Activated T-helper 1 cell treated with Interleukin-2 at 50 U/mL for 16 hours (primary cell): ENCODE results near the gene NBPF1.
"Not testable (repeated sequence)": the region's sequence is repeated elsewhere in the genome, so short reads cannot be mapped to it uniquely, and the experiment has no call there.

Experiments used
- DNase-seq: peaks from one replicate; pipeline ENCODE4 v3.0.0-alpha.2; 2020; ENCODE audit warnings: low read depth

The NBPF1 gene

GRCh38 chr1:16545682-16546095 is 67.7 kb downstream of the NBPF1 start:
- DNase-seq, result not testable (repeated sequence)

DNA sequence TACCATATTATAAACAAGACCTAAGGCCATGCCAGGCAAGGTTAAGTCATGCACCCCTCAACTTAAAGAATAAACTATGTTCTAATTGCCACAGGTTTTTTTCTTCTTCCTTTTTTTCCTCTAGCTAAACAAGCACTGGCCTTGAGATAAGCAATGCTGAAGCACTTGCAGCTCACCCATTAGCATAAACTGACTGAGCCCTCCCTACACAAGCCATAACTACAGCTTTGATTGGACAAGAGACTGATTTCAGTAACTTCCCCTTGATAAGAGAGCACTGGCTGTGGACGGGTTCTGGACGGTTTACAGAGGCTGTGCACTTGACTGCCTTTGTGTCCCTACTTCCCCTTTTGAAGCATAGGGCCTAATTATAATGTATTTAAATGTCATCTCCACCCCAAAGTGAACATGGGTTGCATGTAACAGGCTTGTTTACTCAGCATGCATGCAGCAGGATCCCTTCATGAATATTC is 72.9 kb downstream of the NBPF1 start:
- DNase-seq, result not testable (repeated sequence)

DNA sequence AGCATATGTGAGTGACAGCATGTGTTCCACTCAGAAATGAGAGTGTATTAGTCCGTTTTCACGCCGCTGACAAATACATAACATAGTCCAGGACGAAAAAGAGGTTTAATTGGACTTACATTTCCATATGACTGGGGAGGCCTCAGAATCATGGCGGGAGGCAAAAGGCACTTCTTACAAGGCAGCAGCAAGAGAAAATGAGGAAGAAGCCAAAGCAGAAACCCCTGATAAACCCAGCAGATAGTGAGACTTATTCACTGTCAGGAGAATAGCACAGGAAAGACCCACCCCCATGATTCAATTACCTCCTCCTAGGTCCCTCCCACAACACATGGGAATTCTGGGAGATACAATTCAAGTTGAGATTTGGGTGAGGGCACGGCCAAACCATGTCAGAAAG is 75.8 kb downstream of the NBPF1 start:
- not testable (repeated sequence) for DNase-seq

DNA sequence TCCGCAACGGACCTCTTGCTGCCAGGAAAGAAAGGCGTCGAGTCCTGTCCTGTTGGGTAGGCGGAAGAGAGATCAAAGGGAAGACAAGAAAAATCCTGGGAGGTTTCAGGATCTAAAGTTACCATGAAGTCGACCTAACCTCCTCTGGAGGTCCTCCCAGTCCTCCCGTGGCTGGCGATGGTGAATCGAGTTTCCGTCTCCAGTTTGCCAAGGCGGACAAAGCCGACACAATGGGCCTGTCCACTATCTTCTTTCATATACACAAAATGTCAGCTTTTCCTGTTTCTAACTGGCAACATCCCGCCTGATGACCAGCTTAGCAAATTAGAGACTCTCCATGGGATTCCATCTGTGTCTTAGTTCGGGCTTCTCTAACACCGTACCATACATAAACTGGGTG is 76.6 kb downstream of the NBPF1 start:
- not testable (repeated sequence) for DNase-seq

DNA sequence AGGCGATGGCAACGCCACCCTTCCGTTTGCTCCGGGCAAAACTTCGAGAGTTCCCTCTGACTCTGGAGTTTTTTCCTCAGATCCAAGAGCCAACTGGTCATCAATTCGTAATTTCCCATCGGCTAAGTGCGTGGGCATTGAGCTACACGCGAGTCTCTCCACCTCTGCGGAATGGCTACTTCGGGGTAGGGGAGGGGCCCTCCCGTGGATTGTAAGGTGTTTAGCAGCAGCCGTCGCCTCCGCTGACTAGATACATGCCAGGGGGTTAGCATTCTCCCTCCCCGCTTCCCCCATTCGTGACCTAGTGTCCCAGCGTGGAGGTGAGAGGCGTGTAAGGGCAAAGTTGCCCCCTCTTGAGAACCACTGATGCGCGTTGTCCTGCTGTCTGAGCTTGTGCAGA is 77.5 kb downstream of the NBPF1 start:
- not testable (repeated sequence) for DNase-seq

DNA sequence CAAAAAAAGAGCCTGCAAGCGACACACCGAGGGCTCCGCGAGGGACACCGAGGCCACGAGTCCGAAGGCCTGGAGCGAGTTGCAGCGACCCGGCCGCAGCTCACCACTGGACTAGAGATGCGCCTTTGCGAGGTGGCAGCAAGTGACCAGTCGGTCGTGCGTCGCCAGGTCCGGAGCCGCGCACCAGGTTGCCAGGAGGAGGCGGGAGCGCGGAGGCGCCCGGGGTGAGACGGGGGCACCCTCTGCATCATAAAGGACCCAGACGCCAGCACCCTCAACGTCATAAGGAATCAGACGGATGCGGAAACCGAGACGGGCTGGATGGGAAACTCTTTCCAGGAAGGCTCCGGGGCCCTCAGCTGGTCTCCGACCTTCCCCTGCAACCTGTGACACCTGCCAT is 77.9 kb downstream of the NBPF1 start:
- DNase-seq, result not testable (repeated sequence)

DNA sequence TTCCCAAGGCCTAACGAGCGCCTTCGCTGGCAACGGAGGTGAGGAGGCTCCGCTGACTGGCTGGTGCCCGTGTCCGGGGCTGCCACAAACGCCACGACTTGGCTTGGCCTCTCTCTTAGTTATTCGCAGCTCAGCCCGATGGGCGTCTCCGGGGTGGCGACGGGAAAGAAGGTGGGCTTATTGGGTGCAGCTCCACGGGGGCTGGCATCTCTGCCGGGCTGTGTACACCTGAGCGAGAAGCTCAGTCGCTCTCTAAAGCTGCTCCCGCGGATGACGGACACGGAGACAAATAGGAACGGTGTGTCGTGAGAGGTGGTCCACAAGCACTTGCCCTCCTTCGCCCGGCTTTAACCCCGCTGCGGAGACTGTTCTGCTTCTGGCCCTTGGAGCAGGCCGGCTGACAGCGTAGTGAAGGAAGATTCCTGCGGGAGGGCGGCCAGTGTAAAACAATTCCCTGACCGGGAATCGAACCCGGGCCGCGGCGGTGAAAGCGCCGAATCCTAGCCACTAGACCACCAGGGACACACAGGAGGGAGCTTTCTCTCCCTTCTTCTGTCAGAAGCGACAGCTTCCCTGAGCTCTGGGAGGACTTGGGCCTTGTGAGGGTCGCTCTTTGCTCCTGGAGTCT is 78.4 kb downstream of the NBPF1 start:
- DNase-seq, result not testable (repeated sequence)

DNA sequence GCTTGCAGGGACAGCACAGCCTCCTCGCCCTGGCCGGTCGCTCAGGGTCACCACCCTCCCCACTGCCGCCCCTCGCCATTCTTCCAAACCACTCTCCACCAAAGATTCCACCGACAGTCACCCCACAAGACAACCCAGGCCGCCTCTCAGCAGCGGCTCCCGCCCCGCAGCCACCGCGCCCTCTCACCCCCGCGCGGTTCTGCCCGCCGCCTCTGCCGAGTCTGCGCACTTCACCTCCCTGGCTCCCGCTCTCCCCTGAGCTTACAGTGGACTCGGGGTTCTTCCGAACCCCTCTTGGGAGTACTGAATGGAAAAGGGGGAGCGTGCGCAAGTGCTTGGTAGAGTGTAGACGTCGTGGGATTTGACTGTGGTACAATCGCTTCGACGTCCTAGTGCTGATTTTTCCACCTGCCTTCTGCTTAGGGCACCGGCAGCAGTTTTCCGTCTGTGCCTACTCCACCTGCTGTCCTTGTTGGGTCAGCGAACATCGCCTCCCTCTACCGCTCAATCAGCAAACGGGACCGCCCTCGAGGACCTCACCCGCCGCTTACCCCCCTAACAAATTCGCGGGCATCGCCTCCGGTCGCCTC is 79.0 kb downstream of the NBPF1 start:
- DNase-seq, result not testable (repeated sequence)

- not testable (repeated sequence) for DNase-seq
These were observed 81.0 kb downstream of the NBPF1 start for GRCh38 chr1:16532235-16532991.

DNA sequence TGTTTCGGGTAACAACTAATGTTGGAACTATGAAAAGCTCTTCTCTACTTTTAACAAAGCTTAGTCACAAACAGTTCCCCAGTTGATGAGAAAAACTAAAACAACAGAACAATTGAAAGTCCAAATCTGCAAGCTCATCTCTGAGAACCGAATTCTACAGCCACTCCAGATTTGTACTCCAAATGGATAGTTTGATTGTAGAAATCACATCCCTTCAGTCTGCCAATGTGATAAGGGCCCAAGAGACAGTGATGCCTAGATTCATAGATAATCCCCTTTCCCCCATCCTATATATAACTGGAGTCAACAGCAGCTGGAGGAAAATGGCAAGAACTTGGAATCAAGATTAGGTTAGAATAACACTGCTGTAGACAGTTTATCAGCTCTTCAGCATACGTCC is 85.0 kb downstream of the NBPF1 start:
- not testable (repeated sequence) for DNase-seq

DNA sequence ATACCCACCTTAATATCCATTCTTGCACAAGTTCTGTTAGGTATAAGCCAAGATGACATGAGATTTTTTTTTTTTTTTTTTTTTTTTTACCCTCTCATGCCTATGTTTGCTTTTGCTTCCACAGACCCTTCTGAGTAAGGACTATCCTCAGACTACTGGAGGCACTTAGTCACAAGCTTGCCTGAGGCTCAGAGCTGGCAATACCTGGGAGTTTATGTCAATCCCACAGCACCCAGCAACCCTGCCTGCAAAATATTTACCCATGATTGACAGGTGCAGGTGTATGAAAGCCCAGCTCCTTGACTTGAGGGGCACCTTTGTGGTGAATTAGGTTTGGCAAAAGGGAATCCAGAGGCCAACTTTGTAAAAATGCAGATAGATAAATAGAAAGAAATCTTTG is 87.6 kb downstream of the NBPF1 start:
- not testable (repeated sequence) for DNase-seq

DNA sequence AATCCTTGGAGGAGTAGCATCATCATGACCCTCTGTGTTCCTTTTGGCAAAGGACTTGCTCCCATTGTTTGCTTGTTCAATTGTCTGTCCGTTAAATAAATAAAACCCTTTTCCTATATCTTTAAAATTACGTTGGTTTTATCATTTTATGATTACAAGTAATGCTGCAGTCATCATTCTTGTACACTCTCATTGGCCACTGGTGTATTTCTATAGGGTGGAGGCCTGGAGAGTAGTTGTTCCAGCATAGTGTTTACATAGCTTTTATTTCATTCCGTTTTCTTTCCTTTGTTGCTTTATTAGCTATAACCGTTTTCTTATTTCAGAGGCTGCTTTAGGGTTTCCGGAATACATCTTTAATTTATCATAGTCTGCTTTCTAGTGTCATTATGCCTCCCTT is 91.7 kb downstream of the NBPF1 start:
- DNase-seq, result not testable (repeated sequence)

- no peak for DNase-seq
These were observed 92.1 kb downstream of the NBPF1 start for GRCh38 chr1:16521288-16521583.

- not testable (repeated sequence) for DNase-seq
These were observed 92.7 kb downstream of the NBPF1 start for GRCh38 chr1:16520435-16521287.

- not testable (repeated sequence) for DNase-seq
These were observed 94.0 kb downstream of the NBPF1 start for GRCh38 chr1:16519255-16519951.

DNA sequence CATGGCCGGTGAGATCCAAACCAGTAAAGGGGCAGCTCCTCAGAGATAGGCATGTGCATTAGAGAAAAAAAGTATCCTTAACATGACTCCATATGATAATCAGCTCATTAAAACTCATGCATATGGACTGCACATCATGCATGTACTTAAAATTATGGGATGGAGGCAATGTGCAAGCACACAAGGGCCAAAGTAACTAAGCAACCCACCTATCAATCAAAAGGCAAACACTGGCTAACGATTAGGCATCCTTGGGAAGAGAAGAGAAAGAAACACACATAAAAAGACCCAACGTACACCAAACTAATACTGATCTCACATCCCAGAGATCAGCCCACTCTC is 94.5 kb downstream of the NBPF1 start:
- not testable (repeated sequence) for DNase-seq

GRCh38 chr1:16516694-16517410 is 96.5 kb downstream of the NBPF1 start:
- not testable (repeated sequence) for DNase-seq

DNA sequence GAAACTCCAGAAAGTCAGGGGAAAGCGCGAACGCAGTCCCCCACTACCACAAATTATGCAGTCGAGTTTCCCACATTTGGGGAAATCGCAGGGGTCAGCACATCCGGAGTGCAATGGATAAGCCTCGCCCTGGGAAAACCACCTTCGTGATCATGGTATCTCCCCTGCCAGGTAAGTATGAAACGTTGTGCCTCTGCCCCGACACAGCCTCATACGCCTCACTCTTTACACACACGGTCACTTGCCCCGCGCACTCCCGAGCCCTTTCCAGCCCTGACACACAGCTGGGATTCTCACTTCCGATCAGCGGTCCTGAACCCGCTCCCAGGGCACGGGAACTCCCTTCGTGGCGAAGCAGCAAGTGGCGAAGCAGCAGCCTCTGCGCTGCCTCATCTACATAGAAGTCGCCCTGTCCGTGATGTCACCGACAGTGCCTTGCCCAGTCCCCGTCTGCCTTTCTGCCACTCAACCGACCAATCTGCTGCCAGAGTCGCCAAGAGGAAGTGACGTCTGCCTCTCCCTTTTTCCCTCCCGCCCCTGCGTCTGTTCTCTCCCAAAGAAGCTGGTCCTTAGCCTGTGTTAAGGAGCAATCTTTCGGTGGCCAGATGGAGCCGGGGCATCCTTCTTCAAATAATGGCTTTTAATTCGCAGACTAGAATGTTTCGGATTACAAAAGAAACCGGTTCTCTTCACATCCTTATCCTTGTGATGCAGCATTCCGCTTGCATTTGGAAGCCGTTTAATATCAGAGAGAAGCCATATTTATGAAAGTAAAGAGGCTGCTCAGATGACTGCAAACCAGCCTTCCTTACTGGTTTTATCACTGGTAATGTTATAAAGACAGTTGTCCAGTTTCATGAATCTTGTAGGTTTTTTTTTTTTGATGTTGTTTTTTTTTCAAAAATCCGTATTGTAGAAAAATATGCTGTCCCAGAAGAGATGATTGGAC is 99.0 kb downstream of the NBPF1 start, which contains the start of gene RNU1-1:
Gene RNU1-1, minus strand, starts transcription at position 179 of the 949 bp plus-strand sequence.
- peak; percentile 56 for DNase-seq

DNA sequence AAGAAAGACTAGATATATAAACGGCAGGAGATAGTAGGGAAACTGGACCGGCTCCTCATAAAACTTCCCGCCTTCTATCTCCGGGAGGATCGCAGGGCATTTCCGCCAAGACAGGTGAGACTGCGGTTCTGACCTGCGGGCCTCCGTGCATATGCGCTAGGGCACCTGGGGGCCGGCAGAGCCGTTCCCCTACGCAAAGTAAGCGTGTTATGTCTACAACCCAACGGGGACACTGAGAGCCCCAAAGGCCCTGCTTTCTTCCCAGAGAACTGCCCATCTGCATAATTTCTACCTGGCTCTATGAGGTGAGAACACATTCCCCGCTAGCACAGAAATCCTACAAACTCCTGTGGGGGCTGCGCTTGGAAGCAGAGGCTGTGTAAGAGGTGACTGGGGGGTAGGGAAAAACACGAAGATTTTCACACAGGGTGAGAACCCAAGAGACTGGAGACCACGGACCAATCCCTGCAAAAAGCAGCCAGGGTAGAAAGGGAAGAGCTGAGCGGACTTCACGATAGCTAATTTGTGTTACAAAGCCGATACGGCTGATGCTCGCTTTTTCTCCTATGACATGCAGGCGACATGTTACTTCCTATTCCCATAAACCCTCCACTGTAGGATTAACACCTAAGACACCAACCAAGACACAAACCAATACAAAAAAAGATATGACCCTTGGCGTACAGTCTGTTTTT is 99.8 kb downstream of the NBPF1 start:
- DNase-seq, result not testable (repeated sequence)
